ENCODE data around the gene LGALSL.

Gene LGALSL

DNA sequence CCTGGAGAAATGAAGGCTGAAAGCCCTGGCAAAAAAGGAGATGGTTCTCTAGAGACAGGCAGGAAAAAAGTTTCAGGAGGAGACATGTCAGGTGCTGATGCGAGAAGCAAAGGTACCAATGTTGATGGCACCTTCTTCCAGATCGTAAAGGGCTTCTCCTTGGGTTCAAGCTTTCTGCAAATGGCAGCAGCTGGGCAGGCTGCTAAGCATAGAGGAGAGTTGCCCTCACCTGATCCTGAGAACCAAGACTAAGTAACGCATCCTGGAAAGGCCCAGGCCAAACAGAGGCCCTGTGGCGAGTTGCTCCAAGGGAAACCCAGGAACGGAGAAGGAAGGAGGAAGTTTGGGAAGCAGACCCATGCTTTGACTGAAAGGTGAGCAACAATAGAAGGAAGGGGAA, 46.6 kb downstream of the LGALSL start:
- Histone ChIP-seq H3K9me3 (ENCODE audit: control insufficient read depth, insufficient read depth, low read depth, low read length) (no peaks in the 10 kb centered on the region), H3K27me3 (ENCODE audit: control insufficient read depth, insufficient read depth, low read length) (no peaks in the 10 kb centered on the region), H3K9ac (ENCODE audit: low read length) (no peak overlapping the region), H3K4me1 (ENCODE audit: control insufficient read depth, insufficient read depth, low read length) (0 out of 2 replicates have a peak, but pooled peaks cover 3% of the 10 kb centered on the region), H3K36me3 (ENCODE audit: control insufficient read depth, insufficient read depth, low read length) (no peaks in the 10 kb centered on the region), H3K27ac (ENCODE audit: low read depth, low read length) (no peak overlapping the region), H3K4me3 (ENCODE audit: low read depth, low read length) (no peak overlapping the region)

DNA sequence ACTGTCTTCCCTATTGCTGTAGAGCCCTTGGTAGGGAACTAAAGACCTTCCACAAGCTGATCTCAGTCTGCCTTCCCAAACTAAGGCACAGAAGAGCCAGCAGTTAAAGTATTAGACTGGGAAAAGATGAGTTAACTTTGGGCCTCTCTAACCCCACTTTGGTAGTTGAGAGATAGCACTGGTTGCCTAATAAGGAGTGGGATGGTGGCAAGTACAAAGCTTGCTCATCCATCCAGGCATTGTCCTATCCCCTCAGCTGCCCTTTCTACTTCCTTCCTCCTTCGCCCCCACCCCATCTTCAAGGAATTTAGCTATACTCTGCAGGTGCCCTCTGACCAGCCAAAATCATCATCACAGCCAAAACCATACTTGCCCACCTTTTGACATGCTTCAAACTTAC, 48.0 kb downstream of the LGALSL start:
- no peaks in the 10 kb centered on the region for H3K36me3 ChIP-seq (ENCODE audit: control insufficient read depth, insufficient read depth, low read length)

DNA sequence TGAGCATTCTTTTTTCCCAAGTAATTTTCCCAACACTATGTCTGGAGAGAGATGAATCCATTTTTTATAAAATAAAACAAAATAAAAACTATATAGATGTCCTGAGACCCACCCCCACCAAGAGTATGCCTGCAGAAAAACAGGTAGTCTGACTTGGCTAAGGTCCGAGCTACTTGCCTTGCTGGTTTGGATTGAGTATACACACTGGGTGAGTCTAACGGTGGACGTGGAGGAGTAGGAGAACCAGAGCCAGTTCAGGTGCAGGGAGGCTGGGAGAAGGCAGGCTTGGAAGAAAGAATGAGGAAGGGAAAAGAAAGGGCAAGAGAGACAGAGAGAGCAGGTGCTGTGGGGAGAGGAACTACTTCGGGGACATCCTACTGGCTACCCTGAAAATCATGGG, 48.9 kb downstream of the LGALSL start:
- no peak overlapping the region for H3K27ac ChIP-seq (ENCODE audit: low read depth, low read length)
- no peak overlapping the region for H3K9ac ChIP-seq (ENCODE audit: low read length)
- H3K36me3 ChIP-seq (ENCODE audit: control insufficient read depth, insufficient read depth, low read length) = no peaks in the 10 kb centered on the region
- no peak overlapping the region for H3K4me3 ChIP-seq (ENCODE audit: low read depth, low read length)
- 0 out of 2 replicates have a peak, but pooled peaks cover 3% of the 10 kb centered on the region for H3K4me1 ChIP-seq (ENCODE audit: control insufficient read depth, insufficient read depth, low read length)
- no peaks in the 10 kb centered on the region for H3K9me3 ChIP-seq (ENCODE audit: control insufficient read depth, insufficient read depth, low read depth, low read length)
- H3K27me3 ChIP-seq (ENCODE audit: control insufficient read depth, insufficient read depth, low read length) = no peaks in the 10 kb centered on the region

More for the DNA sequence above, 48.0 kb downstream of the LGALSL start:
- Histone ChIP-seq H3K27me3 (ENCODE audit: control insufficient read depth, insufficient read depth, low read length) (no peaks in the 10 kb centered on the region), H3K27ac (ENCODE audit: low read depth, low read length) (no peak overlapping the region), H3K9ac (ENCODE audit: low read length) (no peak overlapping the region), H3K9me3 (ENCODE audit: control insufficient read depth, insufficient read depth, low read depth, low read length) (no peaks in the 10 kb centered on the region), H3K4me1 (ENCODE audit: control insufficient read depth, insufficient read depth, low read length) (0 out of 2 replicates have a peak, but pooled peaks cover 3% of the 10 kb centered on the region), H3K4me3 (ENCODE audit: low read depth, low read length) (no peak overlapping the region)

- no peaks in the 10 kb centered on the region for H3K27me3 ChIP-seq (ENCODE audit: control insufficient read depth, insufficient read depth, low read length)
- no peaks in the 10 kb centered on the region for H3K36me3 ChIP-seq (ENCODE audit: control insufficient read depth, insufficient read depth, low read length)
- H3K9ac ChIP-seq (ENCODE audit: low read length) = no peak overlapping the region
- H3K9me3 ChIP-seq (ENCODE audit: control insufficient read depth, insufficient read depth, low read depth, low read length) = no peaks in the 10 kb centered on the region
- no peak overlapping the region for H3K27ac ChIP-seq (ENCODE audit: low read depth, low read length)
- H3K4me1 ChIP-seq (ENCODE audit: control insufficient read depth, insufficient read depth, low read length) = no peaks in the 10 kb centered on the region
- H3K4me3 ChIP-seq (ENCODE audit: low read depth, low read length) = no peak overlapping the region
Observed at GRCh38 chr2:64504774-64505720, 51.1 kb downstream of the LGALSL start.

GRCh38 chr2:64506686-64507085, 52.7 kb downstream of the LGALSL start:
- H3K4me3 ChIP-seq (ENCODE audit: low read depth, low read length) = no peak overlapping the region

More at GRCh38 chr2:64506686-64507085, 52.7 kb downstream of the LGALSL start:
- Histone ChIP-seq H3K9ac (ENCODE audit: low read length) (no peak overlapping the region), H3K27me3 (ENCODE audit: control insufficient read depth, insufficient read depth, low read length) (no peaks in the 10 kb centered on the region), H3K9me3 (ENCODE audit: control insufficient read depth, insufficient read depth, low read depth, low read length) (no peaks in the 10 kb centered on the region), H3K27ac (ENCODE audit: low read depth, low read length) (no peak overlapping the region), H3K4me1 (ENCODE audit: control insufficient read depth, insufficient read depth, low read length) (no peaks in the 10 kb centered on the region), H3K36me3 (ENCODE audit: control insufficient read depth, insufficient read depth, low read length) (no peaks in the 10 kb centered on the region)
